ENCODE measurements around the gene EPC2. TPM values are rescaled to one million over a fixed set of nuclear protein-coding genes. Genes with fewer than 3 reads are reported as not detected.

The EPC2 gene
- total RNA-seq, 1 experiment from 2014 or later, result 20.3 TPM

DNA sequence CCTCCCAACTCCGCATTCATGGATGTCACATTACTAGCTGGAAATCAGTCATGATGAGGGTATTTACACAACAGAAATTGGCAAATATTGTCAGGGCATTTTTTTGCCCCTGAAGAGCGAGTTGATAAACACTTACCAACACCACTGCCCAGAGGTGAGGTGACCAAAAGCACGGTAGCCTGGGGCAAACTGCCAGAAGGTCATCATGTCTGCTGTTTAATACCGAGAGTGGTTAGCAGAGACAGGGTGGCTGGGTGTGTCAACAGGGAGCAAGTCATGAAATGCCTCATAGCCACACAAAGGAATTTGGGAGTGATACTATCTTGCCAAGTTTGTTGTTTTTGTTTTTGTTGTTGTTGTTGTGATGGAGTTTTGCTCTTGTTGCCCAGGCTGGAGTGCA, 37.0 kb upstream of the EPC2 start:
- POLR2A ChIA-PET, result no interaction called here
- Mint-ChIP-seq H3K9me3 (peaks cover 8% of the 10 kb centered on the region), H3K36me3 (no peaks in the 10 kb centered on the region), H3K4me1 (no peaks in the 10 kb centered on the region), H3K4me3 (no peak overlapping the region), H3K27ac (no peak overlapping the region), H3K27me3 (ENCODE audit: low read depth) (no peaks in the 10 kb centered on the region)
- DNase-seq (ENCODE audit: low spot score) (no peak), ATAC-seq (no peak)
- TF ChIP-seq ATF1 (CRISPR knock-in tag; IDR thresholded peaks at IDR 0.05) (no peak), FOXK1 (CRISPR knock-in tag; IDR thresholded peaks at IDR 0.05) (no peak), CREM (CRISPR knock-in tag; IDR thresholded peaks at IDR 0.05) (no peak), ZBTB43 (CRISPR knock-in tag; IDR thresholded peaks at IDR 0.05) (no peak)
- TF ChIP-seq, protein P1, sequence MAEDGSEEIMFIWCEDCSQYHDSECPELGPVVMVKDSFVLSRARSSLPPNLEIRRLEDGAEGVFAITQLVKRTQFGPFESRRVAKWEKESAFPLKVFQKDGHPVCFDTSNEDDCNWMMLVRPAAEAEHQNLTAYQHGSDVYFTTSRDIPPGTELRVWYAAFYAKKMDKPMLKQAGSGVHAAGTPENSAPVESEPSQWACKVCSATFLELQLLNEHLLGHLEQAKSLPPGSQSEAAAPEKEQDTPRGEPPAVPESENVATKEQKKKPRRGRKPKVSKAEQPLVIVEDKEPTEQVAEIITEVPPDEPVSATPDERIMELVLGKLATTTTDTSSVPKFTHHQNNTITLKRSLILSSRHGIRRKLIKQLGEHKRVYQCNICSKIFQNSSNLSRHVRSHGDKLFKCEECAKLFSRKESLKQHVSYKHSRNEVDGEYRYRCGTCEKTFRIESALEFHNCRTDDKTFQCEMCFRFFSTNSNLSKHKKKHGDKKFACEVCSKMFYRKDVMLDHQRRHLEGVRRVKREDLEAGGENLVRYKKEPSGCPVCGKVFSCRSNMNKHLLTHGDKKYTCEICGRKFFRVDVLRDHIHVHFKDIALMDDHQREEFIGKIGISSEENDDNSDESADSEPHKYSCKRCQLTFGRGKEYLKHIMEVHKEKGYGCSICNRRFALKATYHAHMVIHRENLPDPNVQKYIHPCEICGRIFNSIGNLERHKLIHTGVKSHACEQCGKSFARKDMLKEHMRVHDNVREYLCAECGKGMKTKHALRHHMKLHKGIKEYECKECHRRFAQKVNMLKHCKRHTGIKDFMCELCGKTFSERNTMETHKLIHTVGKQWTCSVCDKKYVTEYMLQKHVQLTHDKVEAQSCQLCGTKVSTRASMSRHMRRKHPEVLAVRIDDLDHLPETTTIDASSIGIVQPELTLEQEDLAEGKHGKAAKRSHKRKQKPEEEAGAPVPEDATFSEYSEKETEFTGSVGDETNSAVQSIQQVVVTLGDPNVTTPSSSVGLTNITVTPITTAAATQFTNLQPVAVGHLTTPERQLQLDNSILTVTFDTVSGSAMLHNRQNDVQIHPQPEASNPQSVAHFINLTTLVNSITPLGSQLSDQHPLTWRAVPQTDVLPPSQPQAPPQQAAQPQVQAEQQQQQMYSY (CRISPR knock-in tag; IDR thresholded peaks at IDR 0.05), result no peak
- CTCF ChIA-PET, result no interaction called here

- peaks cover 34% of the 10 kb centered on the region for H3K4me1 Mint-ChIP-seq
- H3K27me3 Mint-ChIP-seq (ENCODE audit: low read depth), result no peaks in the 10 kb centered on the region
- peak overlapping the region; percentile 91 for H3K27ac Mint-ChIP-seq
- POLR2A ChIA-PET, result no interaction called here
- DNase-seq (ENCODE audit: low spot score) (no peak), ATAC-seq (peak; percentile 11)
- CTCF ChIA-PET, result interaction anchor here (0.6 to 1.0 kb wide), 3 partner anchors 47 to 404 kb away, joined by 3 read pairs; no protein-coding TSS in a partner anchor
- no peak for TF ChIP-seq EMX1 (CRISPR knock-in tag; IDR thresholded peaks at IDR 0.05)
- TF ChIP-seq ZNF423 (CRISPR knock-in tag; IDR thresholded peaks at IDR 0.05), result no peak
- TF ChIP-seq SMAD4 (CRISPR knock-in tag; IDR thresholded peaks at IDR 0.05), result no peak
- TF ChIP-seq ZNF121 (CRISPR knock-in tag; IDR thresholded peaks at IDR 0.05), result peak; percentile 91
- TF ChIP-seq ZNF671 (CRISPR knock-in tag; IDR thresholded peaks at IDR 0.05), result no peak
- TF ChIP-seq SOX15 (CRISPR knock-in tag; IDR thresholded peaks at IDR 0.05), result no peak
- no peak for TF ChIP-seq E2F5 (CRISPR knock-in tag; IDR thresholded peaks at IDR 0.05)
- no peak for TF ChIP-seq ZNF317 (CRISPR knock-in tag; IDR thresholded peaks at IDR 0.05; ENCODE audit: borderline replicate concordance, low read depth)
- H3K4me3 Mint-ChIP-seq, result no peak overlapping the region
- no peaks in the 10 kb centered on the region for H3K36me3 Mint-ChIP-seq
- no peaks in the 10 kb centered on the region for H3K9me3 Mint-ChIP-seq
Measured at GRCh38 chr2:148613231-148614013, 31.1 kb upstream of the EPC2 start.

- H3K27me3 Mint-ChIP-seq (ENCODE audit: low read depth), result no peaks in the 10 kb centered on the region
- H3K4me1 Mint-ChIP-seq, result peaks cover 34% of the 10 kb centered on the region
- ATAC-seq (peak; percentile 94), DNase-seq (ENCODE audit: low spot score) (peak; percentile 19)
- peak overlapping the region; percentile 91 for H3K27ac Mint-ChIP-seq
- ChIA-PET CTCF (interaction anchor here (1.0 kb wide), 1 partner anchor 48 kb away, joined by 3 read pairs; no protein-coding TSS in a partner anchor), POLR2A (no interaction called here)
- H3K9me3 Mint-ChIP-seq, result no peaks in the 10 kb centered on the region
- no peak overlapping the region for H3K4me3 Mint-ChIP-seq
- no peaks in the 10 kb centered on the region for H3K36me3 Mint-ChIP-seq
- TF ChIP-seq MLX (CRISPR knock-in tag; IDR thresholded peaks at IDR 0.05) (no peak), ZNF138 (CRISPR knock-in tag; conservative IDR thresholded peaks at IDR 0.05) (no peak), PRRX2 (CRISPR knock-in tag; IDR thresholded peaks at IDR 0.05) (no peak), TEAD4 (CRISPR knock-in tag; IDR thresholded peaks at IDR 0.05) (no peak), E2F5 (CRISPR knock-in tag; IDR thresholded peaks at IDR 0.05) (no peak), SP1 (CRISPR knock-in tag; conservative IDR thresholded peaks at IDR 0.05) (peak; percentile 41; the same call in 1 of the 2 replicates), OVOL2 (CRISPR knock-in tag; IDR thresholded peaks at IDR 0.05; ENCODE audit: borderline replicate concordance) (no peak), E2F1 (CRISPR knock-in tag; IDR thresholded peaks at IDR 0.05) (no peak)
- TF ChIP-seq, protein P2, sequence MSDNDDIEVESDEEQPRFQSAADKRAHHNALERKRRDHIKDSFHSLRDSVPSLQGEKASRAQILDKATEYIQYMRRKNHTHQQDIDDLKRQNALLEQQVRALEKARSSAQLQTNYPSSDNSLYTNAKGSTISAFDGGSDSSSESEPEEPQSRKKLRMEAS (CRISPR knock-in tag; IDR thresholded peaks at IDR 0.05), result peak; percentile 79
Measured at GRCh38 chr2:148614014-148614321, 30.6 kb upstream of the EPC2 start.

Data from WTC11 (cell line).